ENCODE results near the gene PIGZ. TPM values are rescaled to one million over a fixed set of nuclear protein-coding genes. Genes with fewer than 3 reads are reported as not detected.

Gene PIGZ
- total and polyA plus RNA-seq, 2 donors from 2014 or later, result 1.4 to 3.5 TPM

- H3K4me1 ChIP-seq (ENCODE audit: control insufficient read depth in 2 of 3, insufficient read depth in 2 of 3, low read depth in 1 of 3, low read length in 3 of 3), result no peaks in the 10 kb centered on the region
- no peak overlapping the region for H3K4me3 ChIP-seq (ENCODE audit: low read length in 3 of 3)
- peaks cover 0 to 6% (median 0%) of the 10 kb centered on the region in 3 donors for H3K9me3 ChIP-seq (ENCODE audit: control insufficient read depth in 2 of 3, insufficient read depth in 1 of 3, low read length in 3 of 3)
- no peak for TF ChIP-seq CTCF (IDR thresholded peaks at IDR 0.05; ENCODE audit: borderline replicate concordance, extremely low read depth, insufficient read depth)
- peak in 1 of 5 donors; percentile 20 for DNase-seq
- intact Hi-C loops (cut with DNase I), result no loop called here
- no peaks in the 10 kb centered on the region for H3K36me3 ChIP-seq (ENCODE audit: control insufficient read depth in 2 of 3, insufficient read depth in 3 of 3, low read length in 3 of 3)
- no peak overlapping the region for H3K27ac ChIP-seq (ENCODE audit: low read depth in 2 of 2, low read length in 2 of 2)
- no peak for FAIRE-seq
- H3K27me3 ChIP-seq (ENCODE audit: control insufficient read depth, insufficient read depth, low read length), result no peaks in the 10 kb centered on the region
- no peak overlapping the region for H3K9ac ChIP-seq (ENCODE audit: low read length in 3 of 3)
These were observed 16.7 kb upstream of the PIGZ start for GRCh38 chr3:196985298-196985697.

GRCh38 chr3:196983186-196983585, 14.6 kb upstream of the PIGZ start:
- no peak for DNase-seq
- FAIRE-seq, result no peak
- Histone ChIP-seq H3K4me3 (ENCODE audit: low read length in 3 of 3) (no peak overlapping the region), H3K36me3 (ENCODE audit: control insufficient read depth in 2 of 3, insufficient read depth in 3 of 3, low read length in 3 of 3) (no peaks in the 10 kb centered on the region), H3K4me1 (ENCODE audit: control insufficient read depth in 2 of 3, insufficient read depth in 2 of 3, low read depth in 1 of 3, low read length in 3 of 3) (no peaks in the 10 kb centered on the region), H3K9me3 (ENCODE audit: control insufficient read depth in 2 of 3, insufficient read depth in 1 of 3, low read length in 3 of 3) (peaks cover 0 to 6% (median 0%) of the 10 kb centered on the region in 3 donors), H3K9ac (ENCODE audit: low read length in 3 of 3) (no peak overlapping the region), H3K27me3 (ENCODE audit: control insufficient read depth, insufficient read depth, low read length) (no peaks in the 10 kb centered on the region), H3K27ac (ENCODE audit: low read depth in 2 of 2, low read length in 2 of 2) (no peak overlapping the region)
- TF ChIP-seq CTCF (IDR thresholded peaks at IDR 0.05; ENCODE audit: borderline replicate concordance, extremely low read depth, insufficient read depth), result no peak
- intact Hi-C loops (cut with DNase I), result no loop called here

- peaks cover 0 to 6% (median 0%) of the 10 kb centered on the region in 3 donors for H3K9me3 ChIP-seq (ENCODE audit: control insufficient read depth in 2 of 3, insufficient read depth in 1 of 3, low read length in 3 of 3)
- FAIRE-seq, result no peak
These were observed 13.0 kb upstream of the PIGZ start for GRCh38 chr3:196981657-196982056.

More at GRCh38 chr3:196981657-196982056, 13.0 kb upstream of the PIGZ start:
- no peaks in the 10 kb centered on the region for H3K4me1 ChIP-seq (ENCODE audit: control insufficient read depth in 2 of 3, insufficient read depth in 2 of 3, low read depth in 1 of 3, low read length in 3 of 3)
- no peak overlapping the region for H3K4me3 ChIP-seq (ENCODE audit: low read length in 3 of 3)
- intact Hi-C loops (cut with DNase I), result no loop called here
- no peak for DNase-seq
- no peak overlapping the region for H3K9ac ChIP-seq (ENCODE audit: low read length in 3 of 3)
- H3K27ac ChIP-seq (ENCODE audit: low read depth in 2 of 2, low read length in 2 of 2), result no peak overlapping the region
- no peaks in the 10 kb centered on the region for H3K27me3 ChIP-seq (ENCODE audit: control insufficient read depth, insufficient read depth, low read length)
- TF ChIP-seq CTCF (IDR thresholded peaks at IDR 0.05; ENCODE audit: borderline replicate concordance, extremely low read depth, insufficient read depth), result no peak
- no peaks in the 10 kb centered on the region for H3K36me3 ChIP-seq (ENCODE audit: control insufficient read depth in 2 of 3, insufficient read depth in 3 of 3, low read length in 3 of 3)

Data from kidney (tissue), 14 donors.